Coronary artery (tissue), 2 donors: ENCODE results near the gene GOSR1.
"Not testable (repeated sequence)": the region's sequence is repeated elsewhere in the genome, so short reads cannot be mapped to it uniquely, and the experiment has no call there.

Source experiments
- DNase-seq: peaks from one replicate; pipeline ENCODE4 v3.0.0-alpha.2; 2017; ENCODE audit warnings: low spot score
- H3K27ac ChIP-seq, 2 donors: fragments of 200-600 bp; sonication (generic); one replicate each; pipeline ENCODE4 v1.5.1; 2016 to 2019
- H3K4me3 ChIP-seq: fragments of 200-600 bp; sonication (generic); 2 replicates; pipeline ENCODE4 v1.5.1; 2016; ENCODE audit warnings: mild to moderate bottlenecking, moderate library complexity
- CTCF ChIP-seq: fragments of 200-600 bp; sonication (generic); IDR thresholded peaks from one replicate; pipeline ENCODE4 v1.5.1; 2019; ENCODE audit warnings: antibody characterized with exemption

GOSR1 gene

GRCh38 chr17:30449480-30449879, 27.7 kb upstream of the GOSR1 start:
- no peak overlapping the region for H3K4me3 ChIP-seq
- no peak for DNase-seq
- H3K27ac ChIP-seq: peak overlapping the region in 1 of 2 donors; percentile 19
- no peak for TF ChIP-seq CTCF

GRCh38 chr17:30450125-30451027, 26.8 kb upstream of the GOSR1 start:
- TF ChIP-seq CTCF: no peak
- Histone ChIP-seq H3K27ac (peak overlapping the region; percentile 13 to 19), H3K4me3 (no peak overlapping the region)
- DNase-seq: no peak

GRCh38 chr17:30454635-30455034, 22.6 kb upstream of the GOSR1 start:
- no peak for TF ChIP-seq CTCF
- Histone ChIP-seq H3K4me3 (no peak overlapping the region), H3K27ac (no peak overlapping the region)
- no peak for DNase-seq

- no peak for DNase-seq
- TF ChIP-seq CTCF: no peak
- Histone ChIP-seq H3K4me3 (no peak overlapping the region), H3K27ac (no peak overlapping the region)
Observed at GRCh38 chr17:30458371-30458770, 18.8 kb upstream of the GOSR1 start.

GRCh38 chr17:30458797-30459413, 18.3 kb upstream of the GOSR1 start:
- not testable (repeated sequence) for H3K4me3 ChIP-seq, H3K27ac ChIP-seq, DNase-seq

GRCh38 chr17:30468465-30468864, 8.7 kb upstream of the GOSR1 start:
- DNase-seq: no peak
- no peak for TF ChIP-seq CTCF
- no peak overlapping the region for H3K4me3 ChIP-seq
- no peak overlapping the region for H3K27ac ChIP-seq

- Histone ChIP-seq H3K4me3 (no peak overlapping the region), H3K27ac (no peak overlapping the region)
- no peak for TF ChIP-seq CTCF
- DNase-seq: no peak
Observed at GRCh38 chr17:30472238-30472890, 4.8 kb upstream of the GOSR1 start.
